ENCODE data around the gene WNT1.
A peak's percentile ranks its signal among the peaks of the same experiment; 100 is the strongest.

The WNT1 gene

GRCh38 chr12:48946943-48947342 lies 31.2 kb upstream of the WNT1 start:
- no peak for DNase-seq (ENCODE audit: low read depth, low spot score)
- no peak overlapping the region for H3K4me3 ChIP-seq (ENCODE audit: low read depth, low read length)
- in situ Hi-C loops (cut with HindIII; ENCODE audit: low sequenced_read_pairs), result no loop called here
- TF ChIP-seq CTCF (IDR thresholded peaks at IDR 0.05; ENCODE audit: low read depth, low read length), result no peak

- no peak for DNase-seq (ENCODE audit: low read depth, low spot score)
- TF ChIP-seq CTCF (IDR thresholded peaks at IDR 0.05; ENCODE audit: low read depth, low read length), result no peak
- in situ Hi-C loops (cut with HindIII; ENCODE audit: low sequenced_read_pairs), result no loop called here
- no peak overlapping the region for H3K4me3 ChIP-seq (ENCODE audit: low read depth, low read length)
These were observed 30.4 kb upstream of the WNT1 start for GRCh38 chr12:48947727-48948126.

- no peak overlapping the region for H3K4me3 ChIP-seq (ENCODE audit: low read depth, low read length)
- in situ Hi-C loops (cut with HindIII; ENCODE audit: low sequenced_read_pairs), result no loop called here
- no peak for TF ChIP-seq CTCF (IDR thresholded peaks at IDR 0.05; ENCODE audit: low read depth, low read length)
- DNase-seq (ENCODE audit: low read depth, low spot score), result no peak
These were observed 25.4 kb upstream of the WNT1 start for GRCh38 chr12:48952691-48953090.

- no peak for DNase-seq (ENCODE audit: low read depth, low spot score)
- TF ChIP-seq CTCF (IDR thresholded peaks at IDR 0.05; ENCODE audit: low read depth, low read length), result no peak
- in situ Hi-C loops (cut with HindIII; ENCODE audit: low sequenced_read_pairs), result no loop called here
- H3K4me3 ChIP-seq (ENCODE audit: low read depth, low read length), result no peak overlapping the region
These were observed 24.1 kb upstream of the WNT1 start for GRCh38 chr12:48954061-48954460.

GRCh38 chr12:48954841-48955501 lies 23.2 kb upstream of the WNT1 start:
- H3K4me3 ChIP-seq (ENCODE audit: low read depth, low read length), result no peak overlapping the region
- in situ Hi-C loops (cut with HindIII; ENCODE audit: low sequenced_read_pairs), result no loop called here
- TF ChIP-seq CTCF (IDR thresholded peaks at IDR 0.05; ENCODE audit: low read depth, low read length), result no peak
- no peak for DNase-seq (ENCODE audit: low read depth, low spot score)

- peak; percentile 9 for TF ChIP-seq CTCF (IDR thresholded peaks at IDR 0.05; ENCODE audit: low read depth, low read length)
- DNase-seq (ENCODE audit: low read depth, low spot score), result peak; percentile 97
- peak overlapping the region; percentile 78 for H3K4me3 ChIP-seq (ENCODE audit: low read depth, low read length)
- in situ Hi-C loops (cut with HindIII; ENCODE audit: low sequenced_read_pairs), result no loop called here
These were observed 21.6 kb upstream of the WNT1 start for GRCh38 chr12:48956279-48957140.
